GM23338 (cell line): ENCODE results near the gene ZBTB22. TPM values are rescaled to one million over a fixed set of nuclear protein-coding genes. Genes with fewer than 3 reads are reported as not detected.

ENCODE experiments used
- ATAC-seq: fragments of 200-7000 bp; cut with Tn5 transposase; 3 replicates; pipeline ENCODE4 v1.9.1; 2020
- DNase-seq: peaks from one replicate; pipeline ENCODE4 v3.0.0-alpha.2; 2015; ENCODE audit warnings: low spot score
- H2AFZ ChIP-seq: fragments of 200-600 bp; sonication (generic); 2 replicates; pipeline ENCODE4 v1.8.0; 2016; ENCODE audit warnings: antibody characterized with exemption, mild to moderate bottlenecking, moderate library complexity
- H3F3A ChIP-seq: fragments of 200-600 bp; sonication (generic); replicated peaks from 2 replicates; pipeline ENCODE4 v1.8.0; 2017; ENCODE audit warnings: antibody characterized with exemption, mixed run types, low read depth
- H3K27ac ChIP-seq: fragments of 200-600 bp; sonication (generic); 2 replicates; pipeline ENCODE4 v1.6.1; 2016; ENCODE audit warnings: low read depth
- H3K27me3 ChIP-seq: fragments of 200-600 bp; sonication (generic); 2 replicates; pipeline ENCODE4 v1.8.0; 2016; ENCODE audit warnings: mild to moderate bottlenecking, mixed run types, moderate library complexity; ENCODE audit not compliant: insufficient read depth
- H3K36me3 ChIP-seq: fragments of 200-600 bp; sonication (generic); 2 replicates; pipeline ENCODE4 v1.8.0; 2016; ENCODE audit warnings: mild to moderate bottlenecking; ENCODE audit not compliant: insufficient read depth
- H3K4me1 ChIP-seq: fragments of 200-600 bp; sonication (generic); 2 replicates; pipeline ENCODE4 v1.8.0; 2016; ENCODE audit warnings: mild to moderate bottlenecking, moderate library complexity; ENCODE audit not compliant: insufficient read depth
- H3K4me2 ChIP-seq: fragments of 200-600 bp; sonication (generic); 2 replicates; pipeline ENCODE4 v1.7.1; 2017; ENCODE audit warnings: mixed run types
- H3K4me3 ChIP-seq: fragments of 200-600 bp; sonication (generic); 2 replicates; pipeline ENCODE4 v1.6.1; 2016; ENCODE audit warnings: mixed run types
- H3K79me2 ChIP-seq: fragments of 200-600 bp; sonication (generic); replicated peaks from 2 replicates; pipeline ENCODE4 v1.8.0; 2017; ENCODE audit warnings: mild to moderate bottlenecking; ENCODE audit not compliant: insufficient read depth
- H3K9me2 ChIP-seq: fragments of 200-600 bp; sonication (generic); 2 replicates; pipeline ENCODE4 v1.8.0; 2017; ENCODE audit not compliant: insufficient read depth
- H4K20me1 ChIP-seq: fragments of 200-600 bp; sonication (generic); replicated peaks from 2 replicates; pipeline ENCODE4 v1.8.0; 2017; ENCODE audit warnings: mild to moderate bottlenecking; ENCODE audit not compliant: insufficient read depth
- H3K27ac Mint-ChIP-seq: 2 replicates; pipeline ENCODE4 v1.8.0; 2020; ENCODE audit warnings: inconsistent platforms, mild to moderate bottlenecking, moderate library complexity, mixed read lengths
- H3K27me3 Mint-ChIP-seq: 3 replicates; pipeline ENCODE4 v1.8.0; 2022; ENCODE audit warnings: low read depth, mild to moderate bottlenecking, moderate library complexity, mixed read lengths, inconsistent platforms; ENCODE audit not compliant: insufficient read depth, poor library complexity
- H3K36me3 Mint-ChIP-seq: 3 replicates; pipeline ENCODE4 v1.8.0; 2021; ENCODE audit warnings: low read depth, mild to moderate bottlenecking, inconsistent platforms, moderate library complexity, mixed read lengths
- H3K4me1 Mint-ChIP-seq: 3 replicates; pipeline ENCODE4 v1.8.0; 2020; ENCODE audit warnings: mild to moderate bottlenecking, inconsistent platforms, mixed read lengths
- H3K4me3 Mint-ChIP-seq: 3 replicates; pipeline ENCODE4 v1.8.0; 2021; ENCODE audit warnings: moderate library complexity, mild to moderate bottlenecking, inconsistent platforms, mixed read lengths
- H3K9me3 Mint-ChIP-seq: 3 replicates; pipeline ENCODE4 v1.8.0; 2020; ENCODE audit warnings: moderate library complexity, mild to moderate bottlenecking, inconsistent platforms, mixed read lengths
- CREB1 ChIP-seq: fragments of 250-450 bp; sonication (Bioruptor Pico); IDR thresholded peaks from 2 replicates; pipeline ENCODE4 v1.5.0; 2020; ENCODE audit warnings: low read depth, mild to moderate bottlenecking, moderate library complexity
- JUNB ChIP-seq: IDR thresholded peaks from one replicate; pipeline ENCODE4 v1.6.1; 2016; ENCODE audit warnings: antibody characterized with exemption; ENCODE audit not compliant: unreplicated experiment
- NANOG ChIP-seq: IDR thresholded peaks from 2 replicates; pipeline ENCODE4 v1.6.1; 2016; ENCODE audit warnings: antibody characterized with exemption, borderline replicate concordance
- POLR2AphosphoS5 ChIP-seq: IDR thresholded peaks from 2 replicates; pipeline ENCODE4 v1.6.1; 2016; ENCODE audit warnings: antibody characterized with exemption, low read depth
- ZNF114 ChIP-seq: fragments of 250-450 bp; sonication (Bioruptor Pico); IDR thresholded peaks from 2 replicates; pipeline ENCODE4 v1.5.0; 2020; ENCODE audit warnings: mild to moderate bottlenecking, moderate library complexity
- polyA plus RNA-seq: library from polyadenylated mRNA; unstranded; fragments of >200 nt; fragmentation: Nextera tagmentation; extraction: Ambion mirVana; gene quantifications from 2 replicates; pipeline ENCODE4 v1.2.1, GENCODE V29; 2016
- total RNA-seq: library from RNA; depleted of rRNA; stranded (reverse); fragments of >200 nt; shearing (Covaris generic); gene quantifications from 2 replicates; pipeline ENCODE4 v1.2.3, GENCODE V29; 2014
- TF ChIP-seq, protein P1 (sequence below): fragments of 250-450 bp; sonication (Bioruptor Pico); IDR thresholded peaks from 2 replicates; pipeline ENCODE4 v1.5.0; 2020; ENCODE audit warnings: mild to moderate bottlenecking, moderate library complexity
- TF ChIP-seq, protein P2 (sequence below): IDR thresholded peaks from one replicate; pipeline ENCODE4 v1.6.1; 2018; ENCODE audit warnings: antibody characterized with exemption; ENCODE audit not compliant: unreplicated experiment

ZBTB22 gene
- total and polyA plus RNA-seq, 2 experiments from 2014 or later = 3.9 to 7.7 TPM

DNA sequence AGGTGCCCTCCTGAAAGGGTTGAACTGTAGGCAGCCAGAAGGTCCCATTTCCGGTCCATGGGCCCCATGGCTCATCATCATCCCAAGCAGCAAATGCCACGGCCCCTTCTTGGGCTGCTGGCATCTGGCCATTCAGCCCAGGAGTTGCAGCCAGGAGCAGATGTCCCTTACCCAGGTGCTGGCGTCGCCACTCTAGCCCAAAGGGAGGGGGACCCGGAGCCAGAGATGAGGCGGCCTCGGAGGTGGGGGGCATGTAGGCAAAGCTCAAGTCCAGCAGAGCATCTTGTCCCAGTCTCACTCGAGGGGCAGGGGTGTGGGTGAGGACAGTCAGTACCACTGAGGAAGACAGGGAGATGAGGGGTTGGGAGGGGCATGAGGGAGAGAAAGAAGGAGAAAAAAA lies 12.5 kb downstream of the ZBTB22 start:
- H3K4me1 Mint-ChIP-seq = peaks cover 6% of the 10 kb centered on the region; the same call in 2 of the 3 replicates
- Histone ChIP-seq H3F3A (0 out of 2 replicates have a peak, but pooled peaks cover under 1% of the 10 kb centered on the region), H3K9me2 (no peaks in the 10 kb centered on the region), H3K36me3 (no peaks in the 10 kb centered on the region), H3K4me3 (no peak overlapping the region), H3K79me2 (peaks cover 28% of the 10 kb centered on the region), H3K4me2 (no peak overlapping the region), H3K27me3 (no peaks in the 10 kb centered on the region), H2AFZ (no peak overlapping the region), H3K4me1 (no peaks in the 10 kb centered on the region), H3K27ac (no peak overlapping the region), H4K20me1 (peaks cover 20% of the 10 kb centered on the region)
- no peaks in the 10 kb centered on the region for H3K9me3 Mint-ChIP-seq
- H3K36me3 Mint-ChIP-seq = peaks cover 6% of the 10 kb centered on the region
- H3K4me3 Mint-ChIP-seq = no peak overlapping the region
- DNase-seq (no peak), ATAC-seq (no peak)
- TF ChIP-seq POLR2AphosphoS5 = 0 out of 2 replicates have a peak, but pooled peaks have one; percentile 22
- TF ChIP-seq, protein P1, sequence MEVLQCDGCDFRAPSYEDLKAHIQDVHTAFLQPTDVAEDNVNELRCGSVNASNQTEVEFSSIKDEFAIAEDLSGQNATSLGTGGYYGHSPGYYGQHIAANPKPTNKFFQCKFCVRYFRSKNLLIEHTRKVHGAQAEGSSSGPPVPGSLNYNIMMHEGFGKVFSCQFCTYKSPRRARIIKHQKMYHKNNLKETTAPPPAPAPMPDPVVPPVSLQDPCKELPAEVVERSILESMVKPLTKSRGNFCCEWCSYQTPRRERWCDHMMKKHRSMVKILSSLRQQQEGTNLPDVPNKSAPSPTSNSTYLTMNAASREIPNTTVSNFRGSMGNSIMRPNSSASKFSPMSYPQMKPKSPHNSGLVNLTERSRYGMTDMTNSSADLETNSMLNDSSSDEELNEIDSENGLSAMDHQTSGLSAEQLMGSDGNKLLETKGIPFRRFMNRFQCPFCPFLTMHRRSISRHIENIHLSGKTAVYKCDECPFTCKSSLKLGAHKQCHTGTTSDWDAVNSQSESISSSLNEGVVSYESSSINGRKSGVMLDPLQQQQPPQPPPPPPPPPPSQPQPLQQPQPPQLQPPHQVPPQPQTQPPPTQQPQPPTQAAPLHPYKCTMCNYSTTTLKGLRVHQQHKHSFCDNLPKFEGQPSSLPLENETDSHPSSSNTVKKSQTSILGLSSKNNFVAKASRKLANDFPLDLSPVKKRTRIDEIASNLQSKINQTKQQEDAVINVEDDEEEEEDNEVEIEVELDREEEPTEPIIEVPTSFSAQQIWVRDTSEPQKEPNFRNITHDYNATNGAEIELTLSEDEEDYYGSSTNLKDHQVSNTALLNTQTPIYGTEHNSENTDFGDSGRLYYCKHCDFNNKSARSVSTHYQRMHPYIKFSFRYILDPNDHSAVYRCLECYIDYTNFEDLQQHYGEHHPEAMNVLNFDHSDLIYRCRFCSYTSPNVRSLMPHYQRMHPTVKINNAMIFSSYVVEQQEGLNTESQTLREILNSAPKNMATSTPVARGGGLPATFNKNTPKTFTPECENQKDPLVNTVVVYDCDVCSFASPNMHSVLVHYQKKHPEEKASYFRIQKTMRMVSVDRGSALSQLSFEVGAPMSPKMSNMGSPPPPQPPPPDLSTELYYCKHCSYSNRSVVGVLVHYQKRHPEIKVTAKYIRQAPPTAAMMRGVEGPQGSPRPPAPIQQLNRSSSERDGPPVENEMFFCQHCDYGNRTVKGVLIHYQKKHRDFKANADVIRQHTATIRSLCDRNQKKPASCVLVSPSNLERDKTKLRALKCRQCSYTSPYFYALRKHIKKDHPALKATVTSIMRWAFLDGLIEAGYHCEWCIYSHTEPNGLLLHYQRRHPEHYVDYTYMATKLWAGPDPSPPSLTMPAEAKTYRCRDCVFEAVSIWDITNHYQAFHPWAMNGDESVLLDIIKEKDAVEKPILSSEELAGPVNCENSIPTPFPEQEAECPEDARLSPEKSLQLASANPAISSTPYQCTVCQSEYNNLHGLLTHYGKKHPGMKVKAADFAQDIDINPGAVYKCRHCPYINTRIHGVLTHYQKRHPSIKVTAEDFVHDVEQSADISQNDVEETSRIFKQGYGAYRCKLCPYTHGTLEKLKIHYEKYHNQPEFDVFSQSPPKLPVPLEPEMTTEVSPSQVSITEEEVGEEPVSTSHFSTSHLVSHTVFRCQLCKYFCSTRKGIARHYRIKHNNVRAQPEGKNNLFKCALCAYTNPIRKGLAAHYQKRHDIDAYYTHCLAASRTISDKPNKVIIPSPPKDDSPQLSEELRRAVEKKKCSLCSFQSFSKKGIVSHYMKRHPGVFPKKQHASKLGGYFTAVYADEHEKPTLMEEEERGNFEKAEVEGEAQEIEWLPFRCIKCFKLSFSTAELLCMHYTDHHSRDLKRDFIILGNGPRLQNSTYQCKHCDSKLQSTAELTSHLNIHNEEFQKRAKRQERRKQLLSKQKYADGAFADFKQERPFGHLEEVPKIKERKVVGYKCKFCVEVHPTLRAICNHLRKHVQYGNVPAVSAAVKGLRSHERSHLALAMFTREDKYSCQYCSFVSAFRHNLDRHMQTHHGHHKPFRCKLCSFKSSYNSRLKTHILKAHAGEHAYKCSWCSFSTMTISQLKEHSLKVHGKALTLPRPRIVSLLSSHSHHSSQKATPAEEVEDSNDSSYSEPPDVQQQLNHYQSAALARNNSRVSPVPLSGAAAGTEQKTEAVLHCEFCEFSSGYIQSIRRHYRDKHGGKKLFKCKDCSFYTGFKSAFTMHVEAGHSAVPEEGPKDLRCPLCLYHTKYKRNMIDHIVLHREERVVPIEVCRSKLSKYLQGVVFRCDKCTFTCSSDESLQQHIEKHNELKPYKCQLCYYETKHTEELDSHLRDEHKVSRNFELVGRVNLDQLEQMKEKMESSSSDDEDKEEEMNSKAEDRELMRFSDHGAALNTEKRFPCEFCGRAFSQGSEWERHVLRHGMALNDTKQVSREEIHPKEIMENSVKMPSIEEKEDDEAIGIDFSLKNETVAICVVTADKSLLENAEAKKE (CRISPR knock-in tag) = no peak
- no peak overlapping the region for H3K27ac Mint-ChIP-seq
- peaks cover 14% of the 10 kb centered on the region for H3K27me3 Mint-ChIP-seq

- H3K9me2 ChIP-seq = no peaks in the 10 kb centered on the region
- H3K27me3 Mint-ChIP-seq = peaks cover 18% of the 10 kb centered on the region
- DNase-seq = no peak
- H3K9me3 Mint-ChIP-seq = no peaks in the 10 kb centered on the region
- no peak for ATAC-seq
- no peak overlapping the region for H2AFZ ChIP-seq
- H3K4me3 ChIP-seq = no peak overlapping the region
- no peaks in the 10 kb centered on the region for H3K27me3 ChIP-seq
- no peak overlapping the region for H3K4me3 Mint-ChIP-seq
- no peak overlapping the region for H3K27ac Mint-ChIP-seq
- H3K4me1 Mint-ChIP-seq = peaks cover 9% of the 10 kb centered on the region; the same call in 2 of the 3 replicates
- H3K4me1 ChIP-seq = no peaks in the 10 kb centered on the region
- H3K27ac ChIP-seq = no peak overlapping the region
- H3K4me2 ChIP-seq = no peak overlapping the region
- peaks cover 7% of the 10 kb centered on the region; the same call in 1 of the 2 replicates for H3F3A ChIP-seq
- H3K79me2 ChIP-seq = peaks cover 28% of the 10 kb centered on the region
- no peaks in the 10 kb centered on the region for H3K36me3 ChIP-seq
- peaks cover 22% of the 10 kb centered on the region for H4K20me1 ChIP-seq
- H3K36me3 Mint-ChIP-seq = peaks cover 7% of the 10 kb centered on the region
- no peak for TF ChIP-seq ZNF114 (CRISPR knock-in tag)
- TF ChIP-seq, protein P2, sequence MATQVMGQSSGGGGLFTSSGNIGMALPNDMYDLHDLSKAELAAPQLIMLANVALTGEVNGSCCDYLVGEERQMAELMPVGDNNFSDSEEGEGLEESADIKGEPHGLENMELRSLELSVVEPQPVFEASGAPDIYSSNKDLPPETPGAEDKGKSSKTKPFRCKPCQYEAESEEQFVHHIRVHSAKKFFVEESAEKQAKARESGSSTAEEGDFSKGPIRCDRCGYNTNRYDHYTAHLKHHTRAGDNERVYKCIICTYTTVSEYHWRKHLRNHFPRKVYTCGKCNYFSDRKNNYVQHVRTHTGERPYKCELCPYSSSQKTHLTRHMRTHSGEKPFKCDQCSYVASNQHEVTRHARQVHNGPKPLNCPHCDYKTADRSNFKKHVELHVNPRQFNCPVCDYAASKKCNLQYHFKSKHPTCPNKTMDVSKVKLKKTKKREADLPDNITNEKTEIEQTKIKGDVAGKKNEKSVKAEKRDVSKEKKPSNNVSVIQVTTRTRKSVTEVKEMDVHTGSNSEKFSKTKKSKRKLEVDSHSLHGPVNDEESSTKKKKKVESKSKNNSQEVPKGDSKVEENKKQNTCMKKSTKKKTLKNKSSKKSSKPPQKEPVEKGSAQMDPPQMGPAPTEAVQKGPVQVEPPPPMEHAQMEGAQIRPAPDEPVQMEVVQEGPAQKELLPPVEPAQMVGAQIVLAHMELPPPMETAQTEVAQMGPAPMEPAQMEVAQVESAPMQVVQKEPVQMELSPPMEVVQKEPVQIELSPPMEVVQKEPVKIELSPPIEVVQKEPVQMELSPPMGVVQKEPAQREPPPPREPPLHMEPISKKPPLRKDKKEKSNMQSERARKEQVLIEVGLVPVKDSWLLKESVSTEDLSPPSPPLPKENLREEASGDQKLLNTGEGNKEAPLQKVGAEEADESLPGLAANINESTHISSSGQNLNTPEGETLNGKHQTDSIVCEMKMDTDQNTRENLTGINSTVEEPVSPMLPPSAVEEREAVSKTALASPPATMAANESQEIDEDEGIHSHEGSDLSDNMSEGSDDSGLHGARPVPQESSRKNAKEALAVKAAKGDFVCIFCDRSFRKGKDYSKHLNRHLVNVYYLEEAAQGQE = no peak
- no peak for TF ChIP-seq NANOG
- TF ChIP-seq CREB1 (CRISPR knock-in tag) = no peak
- TF ChIP-seq JUNB = no peak
Measured at GRCh38 chr6:33304216-33304615, 13.3 kb downstream of the ZBTB22 start.
